Subcutaneous abdominal adipose tissue (tissue), 5 donors: ENCODE results near the gene CARMIL1.
"Not testable (repeated sequence)": the region's sequence is repeated elsewhere in the genome, so short reads cannot be mapped to it uniquely, and the experiment has no call there.

Source experiments
- H3K27ac ChIP-seq: one replicate; pipeline ENCODE4 v1.7.0; 2013; ENCODE audit warnings: low read depth, mild to moderate bottlenecking, inconsistent platforms, low read length, moderate library complexity
- H3K27me3 ChIP-seq, 5 donors: one replicate each; pipeline ENCODE4 v1.7.0; 2013; ENCODE audit warnings: low read length in 5 of 5, inconsistent platforms in 1 of 5; ENCODE audit not compliant: control insufficient read depth in 5 of 5, insufficient read depth in 4 of 5
- H3K36me3 ChIP-seq, 5 donors: one replicate each; pipeline ENCODE4 v1.7.0; 2013; ENCODE audit warnings: low read length in 5 of 5; ENCODE audit not compliant: control insufficient read depth in 5 of 5, insufficient read depth in 5 of 5
- H3K4me1 ChIP-seq, 5 donors: one replicate each; pipeline ENCODE4 v1.7.0; 2013; ENCODE audit warnings: low read length in 5 of 5, mild to moderate bottlenecking in 3 of 5, moderate library complexity in 1 of 5; ENCODE audit not compliant: control insufficient read depth in 5 of 5, insufficient read depth in 5 of 5
- H3K4me3 ChIP-seq, 5 donors: one replicate each; pipeline ENCODE4 v1.7.0; 2013; ENCODE audit warnings: low read length in 5 of 5, low read depth in 1 of 5
- H3K9ac ChIP-seq, 5 donors: one replicate each; pipeline ENCODE4 v1.7.0; 2013; ENCODE audit warnings: low read length in 5 of 5, mild to moderate bottlenecking in 4 of 5, moderate library complexity in 3 of 5
- H3K9me3 ChIP-seq, 5 donors: one replicate each; pipeline ENCODE4 v1.7.0; 2013; ENCODE audit warnings: low read length in 5 of 5; ENCODE audit not compliant: control insufficient read depth in 5 of 5
- donor health status: healthy.
- donor health status: healthy.
- donor health status: healthy.
- donor health status: healthy.
- donor health status: healthy.

CARMIL1 gene

DNA sequence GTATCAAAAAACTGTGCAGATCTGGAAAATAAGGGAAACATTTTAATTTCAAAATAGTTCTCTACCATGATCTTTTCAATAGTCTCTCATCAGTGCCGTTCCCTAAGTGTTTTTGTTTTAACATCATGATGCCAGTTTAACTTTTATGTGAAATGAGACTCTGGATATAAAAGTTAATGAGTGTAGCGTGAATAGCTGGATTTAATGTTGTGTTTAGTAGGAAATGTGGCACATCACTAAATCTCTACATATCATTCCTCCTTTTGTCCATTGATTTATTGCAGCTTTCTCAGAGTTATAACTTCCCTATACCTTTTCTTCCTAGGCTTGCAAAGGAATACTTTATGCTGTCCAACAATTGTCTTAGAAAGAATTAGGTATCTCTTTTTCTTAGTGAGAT, 291.4 kb downstream of the CARMIL1 start:
- Histone ChIP-seq H3K4me1 (no peaks in the 10 kb centered on the region), H3K36me3 (no peaks in the 10 kb centered on the region), H3K9me3 (no peaks in the 10 kb centered on the region), H3K27ac (no peak overlapping the region), H3K4me3 (no peak overlapping the region), H3K9ac (no peak overlapping the region), H3K27me3 (no peaks in the 10 kb centered on the region)

DNA sequence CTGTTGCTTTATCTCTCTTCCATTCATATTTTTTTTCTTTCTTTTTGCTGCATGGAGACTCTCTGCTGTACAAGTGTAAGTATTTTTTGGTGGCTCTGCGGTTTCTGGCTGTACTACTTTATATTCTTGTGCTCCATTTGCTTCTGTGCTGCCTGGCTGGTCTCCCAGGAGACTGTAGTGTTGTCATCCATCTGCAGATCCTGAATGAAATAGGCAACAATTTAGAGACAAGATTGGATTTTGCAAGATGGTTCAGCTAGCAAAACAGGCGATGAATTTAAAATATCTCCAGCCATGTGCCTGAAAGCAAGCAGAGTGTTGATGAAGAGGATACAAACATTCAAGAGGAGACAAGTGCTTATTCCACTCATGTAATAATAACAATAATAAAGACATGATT, 297.7 kb downstream of the CARMIL1 start:
- Histone ChIP-seq H3K36me3 (no peaks in the 10 kb centered on the region), H3K4me3 (no peak overlapping the region), H3K27me3 (no peaks in the 10 kb centered on the region), H3K4me1 (peaks cover 0 to 7% (median 0%) of the 10 kb centered on the region in 5 donors), H3K27ac (no peak overlapping the region), H3K9me3 (no peaks in the 10 kb centered on the region), H3K9ac (no peak overlapping the region)

DNA sequence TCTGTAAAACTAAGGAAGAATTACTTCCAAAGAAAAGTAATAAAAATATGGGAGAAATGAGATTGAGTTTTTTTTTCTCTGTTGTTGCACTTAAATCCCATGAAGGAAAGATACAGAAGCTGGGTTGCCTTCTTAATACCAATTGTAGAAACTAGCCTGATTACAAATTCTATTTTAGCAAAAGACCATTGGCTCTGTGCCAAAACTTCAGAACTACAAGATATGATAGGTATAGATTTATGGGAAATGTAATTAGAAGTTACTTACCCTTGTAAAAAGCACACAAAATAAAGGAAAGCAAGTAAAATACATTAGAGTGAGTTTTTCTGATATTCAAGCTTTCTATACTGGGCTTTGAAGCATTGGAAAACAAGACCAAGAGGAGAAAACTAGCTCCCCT, 299.4 kb downstream of the CARMIL1 start:
- Histone ChIP-seq H3K27me3 (no peaks in the 10 kb centered on the region), H3K27ac (no peak overlapping the region), H3K9me3 (no peaks in the 10 kb centered on the region), H3K4me1 (peaks cover 0 to 7% (median 0%) of the 10 kb centered on the region in 5 donors), H3K9ac (no peak overlapping the region), H3K36me3 (no peaks in the 10 kb centered on the region), H3K4me3 (no peak overlapping the region)

DNA sequence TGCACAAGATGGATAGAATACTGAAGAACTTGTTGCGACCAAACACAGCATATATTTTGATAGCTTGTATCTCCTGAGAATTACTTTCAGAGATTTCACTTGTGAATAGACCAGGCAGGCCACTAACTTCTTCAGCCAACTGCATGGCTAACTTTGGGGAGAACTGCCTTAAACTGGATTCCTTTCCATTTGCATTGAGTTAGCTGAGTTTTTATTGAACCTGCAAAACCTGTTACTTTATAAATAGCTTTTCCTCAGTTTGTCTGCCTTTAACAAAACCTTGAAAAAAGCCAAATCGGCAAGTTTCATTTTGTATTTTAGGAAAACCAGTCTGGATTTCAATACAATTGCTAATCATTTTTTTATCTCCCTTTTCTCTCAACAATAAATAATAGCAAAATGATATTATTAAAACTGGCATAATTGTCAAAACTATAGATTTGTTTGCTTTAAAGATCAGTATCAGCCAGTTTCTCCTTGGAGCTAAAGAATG, 300.3 kb downstream of the CARMIL1 start:
- H3K27ac ChIP-seq, result no peak overlapping the region

DNA sequence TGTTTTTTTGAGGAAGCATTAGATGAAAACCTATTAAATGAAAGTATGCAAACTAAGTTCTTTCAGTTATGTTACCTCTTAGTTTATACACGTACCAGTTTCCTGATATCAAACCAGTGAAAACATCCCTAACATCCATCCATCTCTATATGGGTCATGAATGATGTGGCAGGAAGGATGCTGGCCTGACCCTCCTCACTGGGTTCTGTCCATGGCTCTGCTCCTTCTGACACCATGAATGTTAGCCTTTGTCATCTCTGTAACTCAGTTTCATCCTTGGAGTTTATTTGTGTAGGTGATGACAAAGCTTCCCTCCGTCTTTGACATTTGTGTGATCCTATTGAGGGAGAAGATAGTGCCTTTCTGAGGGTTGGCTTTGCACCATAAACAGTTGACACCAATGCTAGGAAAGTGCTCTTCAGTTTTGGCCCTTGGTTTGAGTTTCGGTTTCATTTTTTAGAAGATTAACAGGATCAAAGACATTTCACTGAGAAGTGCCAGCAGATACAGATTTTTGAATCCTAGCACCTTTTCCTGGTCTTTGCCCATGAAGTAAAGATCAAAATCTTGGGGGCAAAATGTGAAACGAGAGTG, 300.8 kb downstream of the CARMIL1 start:
- no peaks in the 10 kb centered on the region for H3K27me3 ChIP-seq
- H3K4me3 ChIP-seq, result no peak overlapping the region
- H3K36me3 ChIP-seq, result no peaks in the 10 kb centered on the region
- no peak overlapping the region for H3K27ac ChIP-seq
- no peaks in the 10 kb centered on the region for H3K9me3 ChIP-seq
- H3K4me1 ChIP-seq, result peaks cover 0 to 7% (median 0%) of the 10 kb centered on the region in 5 donors
- no peak overlapping the region for H3K9ac ChIP-seq

More for the DNA sequence above, 300.3 kb downstream of the CARMIL1 start:
- no peaks in the 10 kb centered on the region for H3K9me3 ChIP-seq
- no peak overlapping the region for H3K9ac ChIP-seq
- peaks cover 0 to 7% (median 0%) of the 10 kb centered on the region in 5 donors for H3K4me1 ChIP-seq
- no peaks in the 10 kb centered on the region for H3K36me3 ChIP-seq
- H3K4me3 ChIP-seq, result no peak overlapping the region
- H3K27me3 ChIP-seq, result no peaks in the 10 kb centered on the region

DNA sequence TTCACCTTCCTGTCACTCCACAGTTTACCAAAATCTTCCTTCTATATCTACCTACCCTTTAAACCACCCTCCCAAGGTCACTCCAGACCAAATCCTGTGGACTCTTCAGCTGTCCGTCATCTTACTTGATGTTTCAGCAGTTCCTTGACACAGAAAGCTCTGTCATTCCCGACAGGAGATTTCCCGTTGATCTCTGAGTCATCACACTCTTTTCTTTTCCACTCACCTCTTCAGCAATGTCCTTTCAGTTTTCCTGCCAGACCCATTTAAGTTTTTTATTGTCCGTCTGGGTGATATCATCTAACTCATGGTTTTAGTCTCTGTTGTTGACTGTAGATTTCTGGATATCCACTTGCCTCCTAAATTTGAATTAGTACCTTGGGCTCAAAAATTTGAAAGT, 302.9 kb downstream of the CARMIL1 start:
- Histone ChIP-seq H3K9me3 (no peaks in the 10 kb centered on the region), H3K27ac (no peak overlapping the region), H3K4me3 (no peak overlapping the region), H3K4me1 (peaks cover 0 to under 1% (median 0%) of the 10 kb centered on the region in 5 donors), H3K9ac (no peak overlapping the region), H3K36me3 (no peaks in the 10 kb centered on the region), H3K27me3 (no peaks in the 10 kb centered on the region)

DNA sequence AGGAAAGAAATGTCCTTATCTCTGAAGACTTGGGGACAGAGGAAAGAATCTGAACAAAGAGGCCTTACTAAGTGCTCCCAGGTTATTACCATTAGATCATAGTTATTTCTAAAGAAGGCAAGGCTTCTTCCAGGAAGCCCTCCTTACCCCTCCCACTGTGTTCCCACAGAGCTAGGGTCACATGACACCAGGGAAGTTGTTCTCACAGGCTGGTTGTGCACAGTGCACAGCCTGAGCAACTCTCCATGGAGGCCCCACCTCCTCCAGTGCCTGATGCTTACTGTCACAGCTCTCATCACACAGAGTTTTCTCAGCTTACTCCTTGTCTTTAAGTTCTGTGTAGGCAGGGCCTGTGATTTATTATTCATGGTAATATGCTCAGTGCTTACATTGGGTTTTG, 303.9 kb downstream of the CARMIL1 start:
- H3K9ac ChIP-seq, result no peak overlapping the region
- no peak overlapping the region for H3K4me3 ChIP-seq
- no peaks in the 10 kb centered on the region for H3K36me3 ChIP-seq
- no peaks in the 10 kb centered on the region for H3K4me1 ChIP-seq
- H3K9me3 ChIP-seq, result no peaks in the 10 kb centered on the region
- H3K27ac ChIP-seq, result no peak overlapping the region
- H3K27me3 ChIP-seq, result no peaks in the 10 kb centered on the region

DNA sequence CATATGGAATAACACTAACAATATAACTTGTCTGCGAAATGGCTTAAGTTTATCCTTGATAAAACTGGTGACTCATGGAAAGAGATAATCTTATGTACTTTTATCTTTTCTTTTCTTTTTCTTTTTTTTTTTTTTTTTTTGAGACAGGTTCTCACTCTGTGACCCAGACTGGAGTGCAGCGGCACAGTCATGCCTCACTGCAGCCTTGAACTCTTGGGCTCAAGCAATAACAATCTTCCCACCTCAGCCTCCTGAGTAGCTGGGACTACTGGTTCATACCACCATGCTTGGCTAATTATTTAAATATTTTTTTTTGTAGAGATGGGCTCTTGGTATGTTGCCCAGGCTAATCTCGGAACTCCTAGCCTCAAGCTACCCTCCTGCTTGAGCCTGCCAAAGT, 304.7 kb downstream of the CARMIL1 start:
- Histone ChIP-seq H3K36me3 (no peaks in the 10 kb centered on the region), H3K4me1 (no peaks in the 10 kb centered on the region), H3K9me3 (no peaks in the 10 kb centered on the region), H3K9ac (no peak overlapping the region), H3K27ac (no peak overlapping the region), H3K27me3 (no peaks in the 10 kb centered on the region), H3K4me3 (no peak overlapping the region)

DNA sequence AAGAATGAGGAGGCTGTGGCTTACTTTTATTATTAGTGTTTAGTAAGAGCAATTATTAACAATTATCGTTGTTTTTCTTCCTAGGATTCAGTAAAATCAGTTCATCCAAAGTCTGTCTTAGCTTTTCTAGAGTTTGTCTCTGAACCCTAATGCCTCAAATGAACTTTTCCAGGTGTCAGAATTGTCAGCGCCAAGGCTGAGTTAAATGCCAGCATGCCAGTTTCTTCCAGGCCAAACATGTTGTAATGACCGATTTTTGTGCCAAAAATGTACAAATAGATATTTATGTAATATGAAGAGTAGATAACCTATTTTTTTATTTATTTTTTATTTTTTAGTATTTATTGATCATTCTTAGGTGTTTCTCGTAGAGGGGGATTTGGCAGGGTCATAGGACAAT, 306.1 kb downstream of the CARMIL1 start:
- H3K4me3 ChIP-seq, result no peak overlapping the region
- no peaks in the 10 kb centered on the region for H3K9me3 ChIP-seq
- H3K4me1 ChIP-seq, result no peaks in the 10 kb centered on the region
- no peaks in the 10 kb centered on the region for H3K36me3 ChIP-seq
- H3K27me3 ChIP-seq, result no peaks in the 10 kb centered on the region
- H3K9ac ChIP-seq, result no peak overlapping the region
- H3K27ac ChIP-seq, result no peak overlapping the region

DNA sequence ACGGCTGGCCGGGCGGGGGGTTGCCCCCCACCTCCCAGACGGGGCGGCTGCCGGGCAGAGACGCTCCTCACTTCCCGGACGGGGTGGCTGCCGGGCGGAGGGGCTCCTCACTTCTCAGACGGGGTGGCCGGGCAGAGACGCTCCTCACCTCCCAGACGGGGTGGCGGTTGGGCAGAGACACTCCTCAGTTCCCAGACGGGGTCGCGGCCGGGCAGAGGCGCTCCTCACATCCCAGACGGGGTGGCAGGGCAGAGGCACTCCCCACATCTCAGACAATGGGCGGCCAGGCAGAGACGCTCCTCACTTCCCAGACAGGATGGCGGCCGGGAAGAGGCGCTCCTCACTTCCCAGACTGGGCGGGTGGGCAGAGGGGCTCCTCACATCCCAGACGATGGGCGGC, 306.9 kb downstream of the CARMIL1 start:
- not testable (repeated sequence) for H3K4me3 ChIP-seq, H3K9me3 ChIP-seq, H3K4me1 ChIP-seq, H3K27me3 ChIP-seq, H3K36me3 ChIP-seq, H3K27ac ChIP-seq, H3K9ac ChIP-seq
